Upper lobe of right lung (tissue), 1 donor: ENCODE results near the gene INPP5A. TPM values are rescaled to one million over a fixed set of nuclear protein-coding genes. Genes with fewer than 3 reads are reported as not detected.

Experiments used
- ATAC-seq: fragments of 200-7000 bp; cut with Tn5 transposase; one replicate; pipeline ENCODE4 v1.9.1; 2020; ENCODE audit warnings: mild to moderate bottlenecking, moderate library complexity
- DNase-seq: peaks from one replicate; pipeline ENCODE4 v3.0.0-alpha.2; 2020
- H3K27ac ChIP-seq: fragments of 200-600 bp; one replicate; pipeline ENCODE4 v1.8.0; 2022
- H3K27me3 ChIP-seq: fragments of 200-600 bp; one replicate; pipeline ENCODE4 v1.8.0; 2022; ENCODE audit warnings: mild to moderate bottlenecking
- H3K36me3 ChIP-seq: fragments of 200-600 bp; one replicate; pipeline ENCODE4 v1.8.0; 2022
- H3K4me1 ChIP-seq: fragments of 200-600 bp; one replicate; pipeline ENCODE4 v1.8.0; 2022
- H3K4me3 ChIP-seq: fragments of 200-600 bp; one replicate; pipeline ENCODE4 v1.8.0; 2022; ENCODE audit warnings: mild to moderate bottlenecking
- H3K9me3 ChIP-seq: fragments of 200-600 bp; one replicate; pipeline ENCODE4 v1.8.0; 2022
- CTCF ChIP-seq: fragments of 200-600 bp; IDR thresholded peaks from one replicate; pipeline ENCODE4 v1.8.0; 2022; ENCODE audit warnings: antibody characterized with exemption
- intact Hi-C: fragments of 100-400 bp; cut with DNase I; formaldehyde crosslinking; loops from one replicate; pipeline ENCODE4 v1.11.0; 2022
- total RNA-seq: library from RNA; stranded (reverse); fragmentation: NEBNext Ultra II Directional; extraction: Animal tissue kit (Norgen Biotek cat#: 25700); gene quantifications from one replicate; pipeline ENCODE4 v1.2.1, GENCODE V29; 2021
- donor health status: DM: no; HTN: yes; CAD: no; lungs with severe emphysema.

The INPP5A gene
- total RNA-seq, 1 donor from 2014 or later: 38.3 TPM

DNA sequence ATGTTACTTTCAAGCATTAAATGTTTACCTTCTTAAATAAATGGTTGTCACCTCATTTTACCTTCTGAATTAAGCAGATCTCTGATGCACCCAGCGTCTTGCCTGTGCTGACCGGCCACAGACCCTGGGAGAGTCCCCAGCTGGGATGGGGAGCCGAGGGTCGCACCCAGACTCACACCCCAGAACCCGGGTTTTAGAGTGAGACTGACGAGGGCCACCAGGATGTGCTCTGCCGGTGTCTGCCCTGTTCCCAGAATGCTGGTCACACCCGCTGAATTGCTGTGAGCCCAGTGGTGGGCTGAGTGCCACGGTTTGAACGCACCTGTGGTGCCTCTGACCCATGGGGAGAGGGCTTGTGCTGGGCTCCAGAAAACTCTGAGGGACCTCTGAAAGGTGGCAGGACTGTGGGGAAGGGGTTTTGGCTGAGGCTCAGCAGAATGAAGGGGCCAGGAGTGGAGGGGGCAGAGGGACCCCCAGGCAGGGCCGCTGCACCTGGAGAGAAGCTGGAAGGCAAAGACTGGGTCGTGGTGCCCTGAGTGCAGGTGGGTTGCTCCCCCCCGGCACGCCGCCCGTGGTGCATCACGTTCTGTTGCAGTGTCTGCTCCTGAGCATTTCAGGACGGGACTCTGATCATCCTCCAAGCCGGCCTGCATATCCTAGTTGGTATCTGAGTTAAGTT lies 39.2 kb downstream of the INPP5A start:
- DNase-seq (no peak), ATAC-seq (no peak)
- intact Hi-C loops: no loop called here
- Histone ChIP-seq H3K36me3 (no peaks in the 10 kb centered on the region), H3K9me3 (no peaks in the 10 kb centered on the region), H3K4me3 (no peak overlapping the region), H3K4me1 (peaks cover 43% of the 10 kb centered on the region), H3K27me3 (no peaks in the 10 kb centered on the region), H3K27ac (no peak overlapping the region)
- TF ChIP-seq CTCF: no peak

- TF ChIP-seq CTCF: peak; percentile 15
- H3K27me3 ChIP-seq: no peaks in the 10 kb centered on the region
- H3K27ac ChIP-seq: no peak overlapping the region
- DNase-seq: no peak
- peaks cover 38% of the 10 kb centered on the region for H3K4me1 ChIP-seq
- no peak overlapping the region for H3K4me3 ChIP-seq
- no peaks in the 10 kb centered on the region for H3K9me3 ChIP-seq
- intact Hi-C loops: no loop called here
- ATAC-seq: peak; percentile 53
- H3K36me3 ChIP-seq: no peaks in the 10 kb centered on the region
Measured at GRCh38 chr10:132577350-132578003, 39.9 kb downstream of the INPP5A start.

DNA sequence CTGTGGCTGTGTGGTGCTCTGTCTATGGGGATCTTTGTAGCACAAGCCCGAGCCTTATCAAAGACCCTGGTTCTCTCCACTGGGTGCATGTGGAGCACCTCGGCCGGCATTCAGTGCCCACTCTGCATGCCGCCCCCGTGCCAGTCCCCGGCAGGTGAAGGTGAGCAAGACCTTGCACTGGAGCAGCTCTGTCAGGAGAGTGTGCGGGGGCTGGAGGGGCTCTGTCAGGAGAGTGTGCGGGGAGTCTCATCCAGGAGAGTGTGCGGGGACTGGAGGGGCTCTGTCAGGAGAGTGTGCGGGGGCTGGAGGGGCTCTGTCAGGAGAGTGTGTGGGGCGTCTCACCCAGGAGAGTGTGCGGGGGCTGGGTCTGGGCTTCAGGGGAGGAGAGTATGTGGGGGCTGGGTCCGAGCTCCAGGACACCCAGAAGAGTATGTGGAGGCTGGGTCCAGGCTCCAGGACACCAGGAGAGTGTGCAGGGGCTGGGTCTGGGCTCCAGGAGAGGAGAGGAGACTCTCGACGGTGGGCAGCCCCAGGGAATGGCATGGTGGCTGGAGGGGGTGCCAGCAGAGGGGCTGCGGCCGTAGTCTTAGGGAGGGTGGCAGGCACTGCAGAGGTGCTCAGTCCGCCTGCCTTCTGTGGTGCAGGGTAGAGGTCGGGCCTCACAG lies 40.8 kb downstream of the INPP5A start:
- Histone ChIP-seq H3K9me3 (no peaks in the 10 kb centered on the region), H3K4me1 (peaks cover 38% of the 10 kb centered on the region), H3K4me3 (no peak overlapping the region), H3K27ac (no peak overlapping the region), H3K27me3 (no peaks in the 10 kb centered on the region), H3K36me3 (no peaks in the 10 kb centered on the region)
- TF ChIP-seq CTCF: no peak
- ATAC-seq: peak; percentile 7
- no peak for DNase-seq
- intact Hi-C loops: no loop called here

GRCh38 chr10:132579027-132579859 lies 41.7 kb downstream of the INPP5A start:
- H3K4me1 ChIP-seq: peaks cover 45% of the 10 kb centered on the region
- no peak for ATAC-seq
- no peaks in the 10 kb centered on the region for H3K27me3 ChIP-seq
- H3K36me3 ChIP-seq: no peaks in the 10 kb centered on the region
- no peak for TF ChIP-seq CTCF
- no peak overlapping the region for H3K27ac ChIP-seq
- H3K9me3 ChIP-seq: no peaks in the 10 kb centered on the region
- no peak overlapping the region for H3K4me3 ChIP-seq
- no peak for DNase-seq
- intact Hi-C loops: no loop called here

- intact Hi-C loops: no loop called here
- ATAC-seq (no peak), DNase-seq (no peak)
- Histone ChIP-seq H3K4me3 (no peak overlapping the region), H3K27me3 (no peaks in the 10 kb centered on the region), H3K27ac (no peak overlapping the region), H3K4me1 (peaks cover 39% of the 10 kb centered on the region), H3K36me3 (no peaks in the 10 kb centered on the region), H3K9me3 (no peaks in the 10 kb centered on the region)
- no peak for TF ChIP-seq CTCF
Measured at GRCh38 chr10:132580143-132580542, 42.6 kb downstream of the INPP5A start.
